LNCAP (cell line): ENCODE measurements around the gene SEC14L6.

Experiments used
- TF ChIP-seq, protein P1 (sequence below): fragments of 450-650 bp; IDR thresholded peaks from 2 replicates; pipeline ENCODE4 v1.5.1; 2017; ENCODE audit warnings: mild to moderate bottlenecking

The SEC14L6 gene

DNA sequence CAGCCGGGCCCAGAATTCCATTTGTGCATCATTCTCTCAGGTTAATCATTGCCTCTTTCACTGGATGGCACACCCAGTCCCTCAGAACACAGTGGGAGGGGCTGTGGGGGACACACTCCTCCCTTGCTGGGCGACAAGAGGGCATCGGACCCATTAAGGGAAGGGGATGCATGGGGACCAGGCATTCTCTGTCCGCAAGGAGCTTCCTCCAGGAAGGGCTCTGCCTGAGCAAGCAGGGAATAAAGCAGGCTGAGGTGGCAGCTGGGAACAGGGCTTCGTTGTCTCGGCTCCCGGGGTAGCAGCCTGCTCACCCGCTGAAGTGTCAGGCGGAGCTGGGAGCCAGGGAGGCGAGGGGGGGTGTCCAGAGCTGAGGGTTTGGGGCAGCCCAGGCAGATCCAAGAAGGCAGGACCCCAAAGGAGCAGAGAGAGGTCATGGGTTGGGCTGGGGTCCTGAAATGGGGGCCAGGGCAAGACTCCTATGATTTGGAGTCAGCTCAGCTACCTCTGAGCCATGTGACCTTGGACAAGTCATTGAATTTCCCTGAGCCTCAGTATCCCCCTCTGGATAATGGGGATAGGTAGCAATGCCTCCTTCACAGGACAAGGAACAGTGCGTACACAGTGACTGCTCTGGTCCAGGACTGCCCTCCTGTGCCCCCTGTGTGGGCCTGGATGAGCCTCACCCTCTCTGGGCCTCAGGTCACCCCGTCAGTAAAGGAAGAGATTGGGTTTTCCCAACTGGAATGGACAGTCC is 26.5 kb upstream of the SEC14L6 start:
- TF ChIP-seq, protein P1, sequence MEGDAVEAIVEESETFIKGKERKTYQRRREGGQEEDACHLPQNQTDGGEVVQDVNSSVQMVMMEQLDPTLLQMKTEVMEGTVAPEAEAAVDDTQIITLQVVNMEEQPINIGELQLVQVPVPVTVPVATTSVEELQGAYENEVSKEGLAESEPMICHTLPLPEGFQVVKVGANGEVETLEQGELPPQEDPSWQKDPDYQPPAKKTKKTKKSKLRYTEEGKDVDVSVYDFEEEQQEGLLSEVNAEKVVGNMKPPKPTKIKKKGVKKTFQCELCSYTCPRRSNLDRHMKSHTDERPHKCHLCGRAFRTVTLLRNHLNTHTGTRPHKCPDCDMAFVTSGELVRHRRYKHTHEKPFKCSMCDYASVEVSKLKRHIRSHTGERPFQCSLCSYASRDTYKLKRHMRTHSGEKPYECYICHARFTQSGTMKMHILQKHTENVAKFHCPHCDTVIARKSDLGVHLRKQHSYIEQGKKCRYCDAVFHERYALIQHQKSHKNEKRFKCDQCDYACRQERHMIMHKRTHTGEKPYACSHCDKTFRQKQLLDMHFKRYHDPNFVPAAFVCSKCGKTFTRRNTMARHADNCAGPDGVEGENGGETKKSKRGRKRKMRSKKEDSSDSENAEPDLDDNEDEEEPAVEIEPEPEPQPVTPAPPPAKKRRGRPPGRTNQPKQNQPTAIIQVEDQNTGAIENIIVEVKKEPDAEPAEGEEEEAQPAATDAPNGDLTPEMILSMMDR: no peak

DNA sequence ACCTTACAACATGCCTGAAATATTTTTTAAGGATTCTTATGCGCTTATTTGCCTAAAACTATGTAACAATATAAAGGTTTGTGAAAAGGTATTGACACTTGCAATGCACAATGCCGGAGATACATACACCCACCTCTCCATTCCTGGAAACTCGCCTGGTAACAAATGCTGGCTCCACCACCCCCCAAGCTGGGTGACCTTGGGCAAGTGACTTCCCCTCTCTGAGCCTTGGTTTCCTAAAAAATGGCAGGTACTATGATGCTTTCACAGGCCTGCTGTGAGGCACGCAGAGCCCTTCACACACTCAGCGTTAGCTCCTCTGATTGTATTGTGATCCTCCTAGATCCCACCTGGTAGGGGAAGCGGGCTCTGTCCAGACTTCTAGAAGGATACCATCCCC is 25.7 kb upstream of the SEC14L6 start:
- TF ChIP-seq, protein P1: no peak

DNA sequence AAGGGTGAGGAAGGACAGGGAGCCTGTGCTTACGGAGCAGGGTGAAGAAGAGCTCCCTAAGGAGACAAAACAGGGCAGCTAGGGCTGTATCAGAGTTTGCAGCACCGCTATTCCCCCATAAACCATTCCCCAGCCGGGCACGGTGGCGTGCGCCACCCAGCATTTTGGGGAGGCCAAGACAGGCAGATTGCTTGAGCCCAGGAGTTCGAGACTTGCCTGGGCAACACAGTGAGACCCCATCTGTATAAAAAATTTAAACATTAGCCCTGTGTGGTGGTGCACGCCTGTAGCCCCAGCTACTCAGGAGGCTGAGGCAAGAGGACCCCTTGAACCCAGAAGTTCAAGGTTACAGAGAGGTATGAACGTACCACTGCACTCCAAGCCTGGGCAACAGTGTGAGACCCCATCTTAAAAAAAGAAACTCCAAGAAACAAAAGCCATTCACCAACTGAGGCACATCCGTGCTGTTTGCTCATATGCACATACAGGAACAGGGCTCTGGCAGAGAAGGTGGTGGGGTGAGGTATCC is 23.2 kb upstream of the SEC14L6 start:
- TF ChIP-seq, protein P1: no peak

DNA sequence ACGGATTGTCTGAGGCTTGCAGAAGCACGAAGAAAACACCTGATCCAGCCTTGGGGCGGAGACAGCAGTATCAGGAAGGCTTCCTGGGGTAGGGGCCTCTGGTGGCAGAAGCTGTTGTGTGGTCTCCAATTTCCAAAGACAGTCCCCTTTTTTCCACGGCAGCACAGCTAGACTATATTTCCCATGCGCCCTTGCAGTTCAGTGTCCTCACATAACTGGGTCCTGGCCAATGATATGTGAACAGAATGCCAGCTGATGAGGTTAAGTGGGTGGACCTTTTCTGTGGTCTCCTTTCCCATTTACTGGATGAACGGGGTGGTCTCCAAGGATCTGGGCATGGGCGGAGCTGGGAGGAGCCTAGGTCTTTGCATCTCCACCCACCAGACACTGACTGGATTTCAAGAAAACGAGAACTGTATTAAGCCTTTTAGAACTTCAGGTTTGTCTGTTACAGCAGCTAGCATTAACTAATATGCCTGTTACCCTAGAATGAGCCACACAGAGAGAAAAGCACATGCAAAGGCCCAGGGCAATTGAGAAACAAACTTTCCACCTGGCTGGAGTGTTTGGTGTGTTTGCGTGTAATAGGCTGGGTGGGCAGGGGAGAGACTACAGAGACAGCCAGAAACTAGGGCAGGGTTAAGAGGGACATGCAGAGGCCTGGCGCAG is 21.7 kb upstream of the SEC14L6 start:
- TF ChIP-seq, protein P1: no peak

DNA sequence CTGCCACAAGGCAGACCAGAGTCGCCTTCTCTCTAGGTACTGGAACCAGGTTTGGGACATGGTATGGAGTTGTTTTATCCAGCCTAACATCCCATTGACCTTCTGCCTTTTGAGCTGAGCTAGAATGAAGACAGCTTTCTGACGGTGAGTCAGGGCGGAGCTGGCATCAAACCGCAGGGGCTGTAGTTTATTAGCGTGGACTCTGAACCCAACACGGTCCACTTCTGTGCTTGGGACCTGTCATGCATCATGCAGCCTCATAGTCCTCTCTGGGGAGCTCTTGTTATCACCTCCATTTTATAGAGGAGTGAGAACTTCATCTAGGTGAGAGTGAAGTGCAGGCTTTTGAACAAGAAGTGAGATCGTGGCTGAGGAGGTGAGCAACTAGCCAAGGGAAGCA is 19.6 kb upstream of the SEC14L6 start:
- TF ChIP-seq, protein P1: no peak

DNA sequence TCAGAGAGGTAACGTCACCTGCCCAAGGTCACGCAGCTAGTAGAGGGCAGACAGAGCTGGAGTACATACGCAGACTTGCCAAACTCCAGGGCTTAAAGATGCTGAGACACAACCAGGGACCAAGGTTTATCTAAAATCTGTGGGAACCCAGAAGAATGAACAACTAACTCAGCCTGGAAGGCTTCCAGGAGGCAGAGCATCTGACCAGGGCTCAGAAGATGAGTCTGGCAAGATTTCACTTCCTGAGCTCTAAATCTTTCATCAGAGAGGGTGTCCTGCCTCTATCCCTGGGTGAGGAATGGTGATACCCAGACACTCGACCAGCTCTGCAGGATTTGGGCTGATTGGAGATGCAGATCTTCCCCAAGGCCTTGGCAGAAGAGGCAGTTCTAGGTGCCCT is 18.8 kb upstream of the SEC14L6 start:
- TF ChIP-seq, protein P1: no peak

DNA sequence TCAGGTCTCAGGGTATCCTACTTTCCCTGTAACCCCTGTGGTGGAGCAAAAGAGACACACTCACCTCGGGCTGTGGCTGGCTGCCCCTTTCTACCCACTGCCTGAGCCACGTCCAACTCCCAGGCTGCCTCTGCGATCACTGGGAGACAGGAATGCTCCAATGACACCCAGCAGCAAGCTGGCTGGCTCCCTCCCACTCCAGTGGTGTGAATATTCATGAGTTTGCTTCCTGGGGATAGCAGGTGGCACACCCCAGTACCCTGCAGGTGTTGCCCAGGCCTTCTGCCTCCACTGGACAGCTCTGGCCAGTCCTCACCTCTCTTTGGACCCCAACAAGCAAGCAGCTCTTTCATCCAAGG is 18.2 kb upstream of the SEC14L6 start:
- TF ChIP-seq, protein P1: no peak
